HG03060 (cell line): ENCODE data around the gene SMARCD3.

Source experiments
- ATAC-seq: cut with Tn5 transposase; IDR thresholded peaks from one replicate; pipeline ENCODE4 v1.9.1; 2021; ENCODE audit warnings: low read depth, moderate number of reproducible peaks; ENCODE audit not compliant: unreplicated experiment

The SMARCD3 gene

GRCh38 chr7:151273651-151274390, 25.3 kb upstream of the SMARCD3 start:
- no peak for ATAC-seq

GRCh38 chr7:151272877-151273276, 24.4 kb upstream of the SMARCD3 start:
- ATAC-seq, result no peak

GRCh38 chr7:151272405-151272804, 23.9 kb upstream of the SMARCD3 start:
- ATAC-seq, result no peak

GRCh38 chr7:151271699-151272355, 23.3 kb upstream of the SMARCD3 start:
- no peak for ATAC-seq

GRCh38 chr7:151269511-151269910, 21.0 kb upstream of the SMARCD3 start:
- ATAC-seq, result no peak

GRCh38 chr7:151265351-151265931, 16.9 kb upstream of the SMARCD3 start:
- no peak for ATAC-seq

- ATAC-seq, result no peak
Measured at GRCh38 chr7:151264615-151265014, 16.1 kb upstream of the SMARCD3 start.

GRCh38 chr7:151261529-151261928, 13.0 kb upstream of the SMARCD3 start:
- no peak for ATAC-seq

GRCh38 chr7:151260883-151261282, 12.4 kb upstream of the SMARCD3 start:
- ATAC-seq, result no peak

- ATAC-seq, result no peak
Measured at GRCh38 chr7:151260471-151260870, 12.0 kb upstream of the SMARCD3 start.

GRCh38 chr7:151257990-151258389, 9.5 kb upstream of the SMARCD3 start:
- no peak for ATAC-seq

GRCh38 chr7:151256410-151257045, 8.0 kb upstream of the SMARCD3 start:
- ATAC-seq, result no peak

GRCh38 chr7:151255390-151255789, 6.9 kb upstream of the SMARCD3 start:
- no peak for ATAC-seq

GRCh38 chr7:151254851-151255250, 6.4 kb upstream of the SMARCD3 start:
- ATAC-seq, result no peak

- no peak for ATAC-seq
Measured at GRCh38 chr7:151254316-151254715, 5.8 kb upstream of the SMARCD3 start.

- ATAC-seq, result no peak
Measured at GRCh38 chr7:151252961-151253711, 4.6 kb upstream of the SMARCD3 start.

- no peak for ATAC-seq
Measured at GRCh38 chr7:151252561-151252835, 4.0 kb upstream of the SMARCD3 start.

GRCh38 chr7:151251689-151252560, 3.4 kb upstream of the SMARCD3 start:
- no peak for ATAC-seq

GRCh38 chr7:151251328-151251688, 2.8 kb upstream of the SMARCD3 start:
- ATAC-seq, result no peak
